Activated naive CD4-positive, alpha-beta T cell treated with anti-CD3 and anti-CD28 coated beads, Interleukin-2, amount 50 U/mL, for 72 hours (primary cell): ENCODE measurements around the gene ASB18. TPM values are rescaled to one million over a fixed set of nuclear protein-coding genes. Genes with fewer than 3 reads are reported as not detected.

Experiments used
- ATAC-seq, 2 donors: fragments of 150-1000 bp; cut with Tn5 transposase; 2 replicates each; pipeline ENCODE4 v1.10.0; 2021; ENCODE audit warnings: mild to moderate bottlenecking in 2 of 2, moderate library complexity in 2 of 2
- DNase-seq, 2 donors: peaks; one replicate each; pipeline ENCODE4 v3.0.0; 2021 to 2022; ENCODE audit warnings: low spot score in 2 of 2
- H3K27ac Mint-ChIP-seq, 2 donors: one replicate each; pipeline ENCODE4 v1.8.0; 2022; ENCODE audit warnings: mild to moderate bottlenecking in 2 of 2, mixed read lengths in 2 of 2
- H3K36me3 Mint-ChIP-seq, 2 donors: one replicate each; pipeline ENCODE4 v1.8.0; 2022; ENCODE audit warnings: mixed read lengths in 2 of 2
- H3K9me3 Mint-ChIP-seq, 2 donors: one replicate each; pipeline ENCODE4 v1.8.0; 2022; ENCODE audit warnings: mixed read lengths in 2 of 2
- total RNA-seq, 2 donors: library from RNA; stranded (reverse); gene quantifications; one replicate each; pipeline ENCODE4 v1.2.3, GENCODE V29; 2022

Gene ASB18
- total RNA-seq, 2 donors from 2014 or later = not detected

- DNase-seq (no peak), ATAC-seq (no peak)
- Mint-ChIP-seq H3K27ac (no peak overlapping the region), H3K36me3 (peaks cover 0 to 8% of the 10 kb centered on the region in 2 donors), H3K9me3 (peaks cover 5 to 16% of the 10 kb centered on the region in 2 donors)
Observed at GRCh38 chr2:236157366-236157765, 106.8 kb downstream of the ASB18 start.

GRCh38 chr2:236156860-236157194, 107.4 kb downstream of the ASB18 start:
- Mint-ChIP-seq H3K27ac (no peak overlapping the region), H3K9me3 (peaks cover 5 to 16% of the 10 kb centered on the region in 2 donors), H3K36me3 (peaks cover 0 to 9% of the 10 kb centered on the region in 2 donors)
- DNase-seq = no peak
- no peak for ATAC-seq

GRCh38 chr2:236156095-236156859, 107.9 kb downstream of the ASB18 start:
- DNase-seq (no peak), ATAC-seq (no peak)
- Mint-ChIP-seq H3K9me3 (peaks cover 5 to 16% of the 10 kb centered on the region in 2 donors), H3K36me3 (peaks cover 0 to 9% of the 10 kb centered on the region in 2 donors), H3K27ac (no peak overlapping the region)

GRCh38 chr2:236155406-236155805, 108.8 kb downstream of the ASB18 start:
- DNase-seq = no peak
- H3K27ac Mint-ChIP-seq = no peak overlapping the region
- H3K36me3 Mint-ChIP-seq = peaks cover 0 to 9% of the 10 kb centered on the region in 2 donors

GRCh38 chr2:236146436-236146835, 117.8 kb downstream of the ASB18 start:
- Mint-ChIP-seq H3K27ac (no peak overlapping the region), H3K36me3 (no peaks in the 10 kb centered on the region), H3K9me3 (no peaks in the 10 kb centered on the region)
- DNase-seq = no peak
- no peak for ATAC-seq

More at GRCh38 chr2:236155406-236155805, 108.8 kb downstream of the ASB18 start:
- H3K9me3 Mint-ChIP-seq = peaks cover 5 to 16% of the 10 kb centered on the region in 2 donors
- ATAC-seq = no peak

- no peak for ATAC-seq
- Mint-ChIP-seq H3K27ac (no peak overlapping the region), H3K36me3 (no peaks in the 10 kb centered on the region), H3K9me3 (no peaks in the 10 kb centered on the region)
- no peak for DNase-seq
Observed at GRCh38 chr2:236143811-236144210, 120.4 kb downstream of the ASB18 start.

Other genes starting within 250 kb of the ASB18 start
- not detected for gene GBX2, start 96.0 kb downstream of the ASB18 start, total RNA-seq